Fibroblast of gingiva (primary cell): ENCODE data around the gene SHC3.

ENCODE experiments used
- DNase-seq: peaks from one replicate; pipeline ENCODE4 v3.0.0-alpha.2; 2011; ENCODE audit warnings: low read depth

The SHC3 gene

GRCh38 chr9:89154651-89155336 is 23.8 kb downstream of the SHC3 start:
- peak; percentile 88 for DNase-seq

DNA sequence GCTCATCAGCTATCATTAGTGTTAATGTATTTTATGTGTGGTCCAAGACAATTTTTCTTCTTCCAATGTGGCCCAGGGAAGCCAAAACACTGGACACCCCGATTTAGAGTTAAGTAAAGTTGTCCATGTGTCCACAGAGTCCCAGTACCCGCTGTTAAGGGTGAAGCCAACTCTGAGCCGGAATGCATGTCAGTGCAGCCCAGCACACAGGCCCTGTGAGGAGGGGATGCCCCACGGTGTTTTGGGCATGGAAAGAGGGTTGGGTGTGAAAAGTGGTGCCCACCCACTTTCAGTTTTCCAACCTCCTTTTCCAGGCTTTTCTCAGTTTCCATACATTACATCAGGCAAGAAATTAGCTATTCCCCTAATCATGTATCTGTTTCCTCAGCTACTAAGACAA is 24.4 kb downstream of the SHC3 start:
- DNase-seq = no peak

DNA sequence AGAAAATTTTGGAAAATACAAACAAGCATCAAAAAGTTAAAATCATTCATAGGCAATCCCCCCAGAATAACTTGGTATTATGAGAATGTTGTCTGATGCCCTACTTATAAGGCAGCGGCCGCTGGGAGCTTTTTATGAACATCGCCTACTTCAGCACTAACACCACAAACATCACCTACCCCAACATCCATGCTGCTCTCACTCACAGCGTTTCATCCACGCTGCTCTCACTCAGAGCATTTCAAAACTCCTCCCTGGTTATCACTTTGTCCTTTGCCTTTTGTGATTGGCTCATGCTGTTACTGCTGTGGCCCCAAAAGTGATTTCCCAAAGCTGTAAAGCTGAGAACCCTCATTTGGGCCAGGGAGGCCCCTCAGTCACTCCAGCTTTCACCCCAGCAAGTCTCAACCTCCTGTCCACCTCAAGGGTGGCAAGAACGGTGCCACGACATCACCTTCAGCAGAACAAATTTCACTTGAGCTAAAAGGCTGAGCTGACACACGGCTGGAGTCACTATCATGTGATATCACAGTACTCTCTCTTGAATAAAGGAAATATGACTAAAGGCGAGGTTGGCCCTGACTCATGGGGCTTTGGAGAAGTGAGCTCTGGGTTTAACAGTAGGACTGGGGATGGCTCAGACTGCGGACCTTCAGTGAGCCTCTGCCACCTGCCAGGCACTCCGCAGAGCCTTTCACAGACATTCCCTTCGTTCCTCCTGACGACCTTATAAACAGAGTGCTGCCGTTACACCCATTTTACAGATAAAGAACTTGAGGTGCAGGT is 25.2 kb downstream of the SHC3 start:
- peak; percentile 37 for DNase-seq

DNA sequence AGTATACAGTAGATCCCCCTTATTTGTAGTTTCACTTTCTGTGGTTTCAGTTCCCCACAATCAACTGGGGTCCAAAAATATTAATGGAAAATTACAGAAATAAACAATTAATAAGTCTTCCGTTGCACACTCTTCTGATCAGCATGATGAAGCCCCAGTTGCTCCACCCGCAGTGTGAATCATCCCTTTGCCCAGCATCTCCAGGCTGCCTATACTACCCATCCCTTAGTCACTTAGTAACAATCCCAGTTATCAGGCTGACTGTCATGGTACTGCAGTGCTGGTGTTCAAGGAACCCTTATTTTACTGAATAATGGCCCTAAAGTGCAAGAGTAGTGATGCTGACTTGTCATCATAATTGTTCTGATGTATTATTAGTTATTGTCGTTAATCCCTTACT is 28.9 kb downstream of the SHC3 start:
- peak; percentile 50 for DNase-seq

DNA sequence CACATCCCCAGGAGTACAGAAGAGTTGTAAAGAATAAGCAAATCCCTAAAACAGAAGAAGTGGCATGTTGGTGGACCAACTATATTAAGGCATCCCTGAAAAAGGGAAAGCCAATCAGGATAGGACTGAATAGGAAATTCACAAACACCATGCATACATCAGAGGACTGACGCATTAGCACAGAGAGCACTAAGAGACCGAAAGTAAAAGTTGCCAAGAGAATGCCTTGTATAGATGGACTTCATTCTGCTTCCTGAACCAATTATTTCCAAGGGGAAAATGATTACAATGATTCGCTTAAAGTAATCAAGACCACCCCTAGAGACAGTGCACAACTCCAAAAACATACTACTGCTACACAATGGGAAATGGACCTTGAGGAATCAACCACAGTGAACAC is 33.5 kb downstream of the SHC3 start:
- no peak for DNase-seq

DNA sequence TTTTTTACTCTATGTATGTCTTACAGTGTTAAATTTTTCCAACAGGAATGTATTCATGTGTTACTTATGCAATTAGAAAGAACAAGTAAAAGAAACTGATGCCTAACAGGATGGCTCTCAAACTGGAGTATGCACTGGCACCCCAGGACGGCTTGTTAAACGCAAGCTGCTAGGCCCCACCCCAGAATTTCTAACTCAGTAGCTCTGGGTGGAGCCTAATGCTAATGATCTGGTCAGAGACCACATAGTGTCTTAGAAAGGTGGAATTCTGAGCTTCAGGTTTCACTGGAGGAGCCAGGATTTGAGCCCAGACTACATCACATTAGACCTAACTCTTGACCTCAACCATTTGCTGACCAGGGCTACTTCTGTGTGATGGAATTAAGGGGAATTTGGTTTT is 34.4 kb downstream of the SHC3 start:
- DNase-seq = no peak

- DNase-seq = no peak
These were observed 35.4 kb downstream of the SHC3 start for GRCh38 chr9:89143266-89143665.

GRCh38 chr9:89139455-89139854 is 39.2 kb downstream of the SHC3 start:
- DNase-seq = no peak

- DNase-seq = peak; percentile 91
These were observed 39.9 kb downstream of the SHC3 start for GRCh38 chr9:89138463-89139390.

DNA sequence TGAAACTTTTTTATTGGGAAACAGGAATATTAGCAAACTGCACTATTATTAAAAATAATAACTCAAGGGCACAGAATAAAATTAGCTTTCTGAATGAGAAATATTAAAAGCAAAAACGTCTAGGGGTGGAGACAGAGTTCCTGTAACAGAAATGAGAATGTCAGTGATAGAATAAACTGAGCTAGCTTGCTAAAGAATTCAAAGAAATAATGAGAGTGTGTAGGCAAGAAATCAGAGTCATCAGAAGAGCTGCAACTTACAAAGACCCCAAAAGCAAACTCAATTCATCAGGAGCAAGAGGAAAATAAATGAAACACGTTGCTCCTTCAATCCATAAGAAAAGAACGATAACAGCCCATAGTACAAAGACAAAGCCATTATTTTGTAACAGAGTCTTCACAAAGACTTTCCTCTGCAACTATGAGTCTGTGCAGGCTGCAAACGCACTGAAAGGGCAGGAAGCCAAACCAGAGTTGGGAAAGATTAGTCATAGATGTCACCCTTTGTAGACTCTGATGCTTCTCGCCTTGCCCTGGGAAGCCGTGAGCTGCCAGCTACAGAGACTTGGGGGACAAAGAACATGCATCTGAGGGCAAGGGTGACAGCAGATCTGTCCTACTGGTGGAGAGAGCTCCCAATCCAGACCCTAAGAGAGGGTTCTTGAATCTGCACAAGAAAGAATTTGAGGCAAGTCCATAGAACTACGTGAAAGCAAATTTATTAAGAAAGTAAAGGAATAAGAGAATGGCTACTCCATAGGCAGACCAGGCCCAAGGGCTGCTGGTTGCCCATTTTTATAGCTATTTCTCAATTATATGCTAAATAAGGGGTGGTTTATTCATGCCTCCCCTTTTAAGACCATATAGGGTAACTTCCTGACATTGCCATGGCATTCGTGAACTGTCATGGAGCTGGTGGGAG is 40.8 kb downstream of the SHC3 start:
- peak; percentile 95 for DNase-seq

GRCh38 chr9:89135591-89136166 is 42.9 kb downstream of the SHC3 start:
- peak; percentile 22 for DNase-seq

GRCh38 chr9:89134709-89135108 is 43.9 kb downstream of the SHC3 start:
- no peak for DNase-seq

GRCh38 chr9:89122949-89123348 is 55.7 kb downstream of the SHC3 start:
- DNase-seq = peak; percentile 96

- no peak for DNase-seq
These were observed 57.9 kb downstream of the SHC3 start for GRCh38 chr9:89120704-89121103.

- no peak for DNase-seq
These were observed 61.8 kb downstream of the SHC3 start for GRCh38 chr9:89116805-89117192.

DNA sequence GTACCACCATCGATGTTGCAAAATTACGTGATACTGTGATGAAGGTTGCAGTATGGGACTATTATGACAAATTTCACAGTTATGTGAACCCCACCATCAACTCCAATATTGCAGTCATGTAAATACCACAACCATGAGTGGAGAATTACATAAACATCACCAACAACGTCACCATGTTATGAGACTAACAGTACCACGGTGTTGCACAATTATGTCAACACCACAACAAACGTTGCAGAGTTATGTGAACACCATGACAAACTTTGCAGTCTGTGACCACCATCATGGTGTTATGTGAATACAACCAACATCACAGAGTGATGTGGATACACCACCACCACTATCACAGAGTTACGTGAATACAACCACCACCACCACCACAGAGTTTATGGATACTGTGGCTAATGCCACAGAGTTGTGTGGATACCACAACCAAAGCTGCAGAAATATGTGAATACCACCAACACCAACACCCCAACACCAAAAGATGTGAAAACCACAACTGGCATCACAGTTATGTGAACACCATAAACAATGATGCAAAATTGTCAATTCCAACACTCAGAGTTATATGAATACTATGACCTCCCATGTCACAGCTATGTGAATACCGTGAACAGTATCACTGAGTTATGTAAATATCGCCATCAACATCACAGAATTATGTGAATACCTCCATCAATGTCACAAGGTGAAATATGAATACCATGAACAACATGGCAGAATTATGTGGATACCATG is 62.4 kb downstream of the SHC3 start:
- peak; percentile 91 for DNase-seq

DNA sequence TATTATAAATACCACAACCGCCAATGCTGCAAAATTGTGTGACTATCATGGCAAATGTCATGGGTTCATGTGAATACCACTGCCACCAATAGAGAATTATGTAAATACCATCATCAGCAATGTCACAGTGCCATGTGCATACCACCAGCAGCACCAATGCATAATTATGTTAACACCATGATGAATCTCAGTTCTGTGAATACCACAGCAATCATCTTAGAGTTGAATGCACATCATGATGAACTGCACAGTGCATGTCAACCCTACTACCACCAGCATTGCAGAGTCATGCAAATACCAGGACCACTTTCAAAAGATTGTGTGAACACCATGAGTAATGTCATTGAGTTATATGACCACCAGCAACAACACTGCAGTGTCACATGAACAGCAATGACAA is 63.2 kb downstream of the SHC3 start:
- DNase-seq = no peak

DNA sequence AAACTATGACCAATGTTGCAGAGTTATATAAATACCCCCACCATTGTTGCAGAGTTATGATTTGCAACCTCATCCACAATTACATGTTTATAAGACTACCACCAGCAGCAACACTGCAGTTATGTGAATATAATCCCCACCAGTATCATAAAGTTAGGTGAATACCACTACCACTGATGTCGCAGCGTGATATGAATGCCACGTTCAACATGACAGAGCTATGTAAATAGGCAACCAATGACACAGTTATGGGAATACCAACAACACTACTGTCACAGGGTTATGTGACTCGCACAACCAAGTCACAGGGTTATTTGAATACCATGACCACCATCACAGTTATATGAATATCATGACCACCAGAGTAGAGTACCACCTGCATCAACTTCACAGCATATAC is 63.9 kb downstream of the SHC3 start:
- no peak for DNase-seq

GRCh38 chr9:89113851-89114250 is 64.8 kb downstream of the SHC3 start:
- no peak for DNase-seq

GRCh38 chr9:89112243-89112642 is 66.4 kb downstream of the SHC3 start:
- no peak for DNase-seq
